PFSK-1 (cell line): ENCODE data around the gene NUP155.

Experiments
- FOXP2 ChIP-seq: optimal IDR thresholded peaks from 2 replicates; pipeline ENCODE3; 2011; ENCODE audit warnings: borderline replicate concordance, control low read depth, inconsistent platforms; ENCODE audit not compliant: insufficient read depth; ENCODE audit errors: extremely low read length, extremely low read depth
- POLR2AphosphoS5 ChIP-seq: IDR thresholded peaks from 2 replicates; pipeline ENCODE4 v1.6.1; 2012; ENCODE audit warnings: low read depth, mild to moderate bottlenecking, control low read depth, low read length, moderate library complexity
- TF ChIP-seq, protein P1 (sequence below), 2 experiments: IDR thresholded peaks; 2 replicates each; pipeline versions ENCODE4 v1.6.1 to v1.8.0; 2011 to 2012; ENCODE audit warnings: low read depth in 2 of 2, low read length in 2 of 2, control low read depth in 1 of 2, inconsistent platforms in 1 of 2, mild to moderate bottlenecking in 1 of 2, moderate library complexity in 1 of 2; ENCODE audit not compliant: insufficient read depth in 1 of 2

DNA sequence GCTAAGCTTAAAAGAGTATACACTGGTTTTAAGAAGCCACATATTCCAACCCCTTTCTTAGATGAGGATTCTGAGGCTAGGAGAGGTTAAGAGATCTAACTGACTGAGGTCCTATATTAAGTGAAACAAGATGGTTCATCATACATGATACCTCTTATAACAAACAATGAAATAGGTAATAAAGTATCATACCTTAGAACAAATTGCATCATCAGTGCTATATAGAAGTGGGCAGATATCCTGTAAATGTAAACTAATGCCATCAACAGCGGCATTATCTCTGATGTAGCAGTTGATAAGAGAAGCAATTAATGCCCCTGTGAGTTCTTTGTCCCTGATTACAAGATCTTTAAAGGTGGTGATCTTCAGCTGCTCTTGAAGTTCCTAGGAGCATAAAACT lies 60.5 kb downstream of the NUP155 start:
- TF ChIP-seq FOXP2 (no peak), POLR2AphosphoS5 (no peak)
- TF ChIP-seq, protein P1, sequence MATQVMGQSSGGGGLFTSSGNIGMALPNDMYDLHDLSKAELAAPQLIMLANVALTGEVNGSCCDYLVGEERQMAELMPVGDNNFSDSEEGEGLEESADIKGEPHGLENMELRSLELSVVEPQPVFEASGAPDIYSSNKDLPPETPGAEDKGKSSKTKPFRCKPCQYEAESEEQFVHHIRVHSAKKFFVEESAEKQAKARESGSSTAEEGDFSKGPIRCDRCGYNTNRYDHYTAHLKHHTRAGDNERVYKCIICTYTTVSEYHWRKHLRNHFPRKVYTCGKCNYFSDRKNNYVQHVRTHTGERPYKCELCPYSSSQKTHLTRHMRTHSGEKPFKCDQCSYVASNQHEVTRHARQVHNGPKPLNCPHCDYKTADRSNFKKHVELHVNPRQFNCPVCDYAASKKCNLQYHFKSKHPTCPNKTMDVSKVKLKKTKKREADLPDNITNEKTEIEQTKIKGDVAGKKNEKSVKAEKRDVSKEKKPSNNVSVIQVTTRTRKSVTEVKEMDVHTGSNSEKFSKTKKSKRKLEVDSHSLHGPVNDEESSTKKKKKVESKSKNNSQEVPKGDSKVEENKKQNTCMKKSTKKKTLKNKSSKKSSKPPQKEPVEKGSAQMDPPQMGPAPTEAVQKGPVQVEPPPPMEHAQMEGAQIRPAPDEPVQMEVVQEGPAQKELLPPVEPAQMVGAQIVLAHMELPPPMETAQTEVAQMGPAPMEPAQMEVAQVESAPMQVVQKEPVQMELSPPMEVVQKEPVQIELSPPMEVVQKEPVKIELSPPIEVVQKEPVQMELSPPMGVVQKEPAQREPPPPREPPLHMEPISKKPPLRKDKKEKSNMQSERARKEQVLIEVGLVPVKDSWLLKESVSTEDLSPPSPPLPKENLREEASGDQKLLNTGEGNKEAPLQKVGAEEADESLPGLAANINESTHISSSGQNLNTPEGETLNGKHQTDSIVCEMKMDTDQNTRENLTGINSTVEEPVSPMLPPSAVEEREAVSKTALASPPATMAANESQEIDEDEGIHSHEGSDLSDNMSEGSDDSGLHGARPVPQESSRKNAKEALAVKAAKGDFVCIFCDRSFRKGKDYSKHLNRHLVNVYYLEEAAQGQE (IDR thresholded peaks at IDR 0.05; ENCODE audit: insufficient read depth in 1 of 2, low read depth in 2 of 2, low read length in 2 of 2), result no peak
